Measurements from ENCODE around the gene CDHR2.
A peak's percentile ranks its signal among the peaks of the same experiment; 100 is the strongest.

CDHR2 gene

DNA sequence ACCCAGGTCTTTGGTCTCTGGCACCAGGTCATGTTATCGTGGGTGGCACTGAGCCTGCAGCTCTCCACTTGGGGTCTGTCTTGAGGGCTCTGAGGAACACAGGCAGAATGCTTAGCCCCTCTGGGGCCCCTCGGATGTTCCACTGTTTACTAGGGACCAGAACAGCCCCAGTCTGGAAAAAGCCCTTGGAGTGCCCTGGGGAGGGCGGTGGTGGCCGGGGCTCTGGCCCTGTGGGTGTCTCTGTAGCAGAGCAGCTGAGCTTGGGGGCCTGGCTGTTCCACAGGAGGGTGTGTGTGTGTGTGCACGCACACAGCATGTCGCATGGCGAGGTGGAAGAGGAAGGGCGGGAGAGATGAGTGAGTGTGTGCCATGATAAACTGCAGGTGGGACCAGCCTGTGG lies 45.4 kb downstream of the CDHR2 start:
- Histone ChIP-seq H2AK5ac (ENCODE audit: low read depth, low read length) (no peak overlapping the region), H3K4me1 (ENCODE audit: control insufficient read depth in 2 of 2, insufficient read depth in 1 of 2, low read depth in 1 of 2, low read length in 2 of 2) (no peaks in the 10 kb centered on the region), H2BK15ac (ENCODE audit: low read length) (no peak overlapping the region), H3K4me2 (ENCODE audit: insufficient read depth, low read length, poor library complexity, severe bottlenecking) (no peak overlapping the region), H3K9ac (ENCODE audit: low read depth, low read length, poor library complexity) (no peak overlapping the region), H3K14ac (ENCODE audit: low read length) (no peak overlapping the region), H3K27me3 (ENCODE audit: control insufficient read depth in 3 of 3, insufficient read depth in 3 of 3, low read depth in 1 of 3, low read length in 3 of 3) (peaks cover 0 to 2% (median 0%) of the 10 kb centered on the region in 3 experiments), H2AFZ (ENCODE audit: low read length) (no peak overlapping the region), H3K4me3 (ENCODE audit: low read length in 2 of 2) (no peak overlapping the region), H3K9me3 (replicated peaks in 1 of 2; ENCODE audit: control insufficient read depth in 2 of 2, insufficient read depth in 1 of 2, low read depth in 1 of 2, low read length in 2 of 2) (peaks cover 7 to 11% of the 10 kb centered on the region in 2 donors), H4K8ac (ENCODE audit: low read depth, low read length) (peak overlapping the region; percentile 85), H4K91ac (ENCODE audit: low read depth, low read length, poor library complexity) (no peak overlapping the region), H3K4ac (ENCODE audit: low read length) (no peak overlapping the region), H3K27ac (replicated peaks; ENCODE audit: low read length) (no peak overlapping the region), H2BK12ac (ENCODE audit: low read length) (no peak overlapping the region), H2BK120ac (ENCODE audit: low read depth, low read length) (no peak overlapping the region), H3K36me3 (replicated peaks in 1 of 2; ENCODE audit: control insufficient read depth in 2 of 2, insufficient read depth in 2 of 2, low read length in 2 of 2) (peaks cover 4 to 56% of the 10 kb centered on the region in 2 donors), H3K18ac (ENCODE audit: low read length) (no peak overlapping the region), H3K79me1 (ENCODE audit: low read depth, low read length) (no peaks in the 10 kb centered on the region), H3K23ac (ENCODE audit: low read depth, low read length, poor library complexity) (no peak overlapping the region), H2BK5ac (ENCODE audit: low read length) (peak overlapping the region; percentile 9)
- no peak for DNase-seq (ENCODE audit: low spot score)
- no CpG with 5 or more reads among the region's 8 CpGs for WGBS, 2 donors (ENCODE audit: extremely low coverage in 2 of 2, insufficient read length in 2 of 2, insufficient replicate concordance in 1 of 2)

DNA sequence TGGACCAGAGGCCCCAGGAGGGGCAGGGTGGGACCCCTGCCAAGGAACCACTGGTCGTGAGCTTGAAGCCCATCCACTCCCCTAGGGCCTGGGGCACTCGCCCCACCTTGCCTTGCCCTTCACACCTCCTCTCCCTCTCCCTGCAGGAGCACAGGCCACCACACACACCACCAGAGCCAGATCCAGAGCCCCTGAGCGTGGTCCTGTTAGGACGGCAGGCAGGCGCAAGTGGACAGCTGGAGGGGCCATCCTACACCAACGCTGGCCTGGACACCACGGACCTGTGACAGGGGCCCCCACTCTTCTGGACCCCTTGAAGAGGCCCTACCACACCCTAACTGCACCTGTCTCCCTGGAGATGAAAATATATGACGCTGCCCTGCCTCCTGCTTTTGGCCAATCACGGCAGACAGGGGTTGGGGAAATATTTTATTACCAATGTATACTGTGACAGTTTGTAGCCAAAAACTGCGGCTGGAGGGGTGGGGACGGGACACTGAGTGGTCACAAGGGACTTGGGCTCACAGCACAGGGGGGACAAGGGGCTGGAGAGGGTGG lies 46.3 kb downstream of the CDHR2 start:
- no peak overlapping the region for H3K4ac ChIP-seq (ENCODE audit: low read length)
- H3K4me3 ChIP-seq (ENCODE audit: low read length in 2 of 2), result no peak overlapping the region
- peaks cover 0 to 2% (median 0%) of the 10 kb centered on the region in 3 experiments for H3K27me3 ChIP-seq (ENCODE audit: control insufficient read depth in 3 of 3, insufficient read depth in 3 of 3, low read depth in 1 of 3, low read length in 3 of 3)
- no peak overlapping the region for H2BK15ac ChIP-seq (ENCODE audit: low read length)
- no peak for DNase-seq (ENCODE audit: low spot score)
- peaks cover 7 to 11% of the 10 kb centered on the region in 2 donors for H3K9me3 ChIP-seq (replicated peaks in 1 of 2; ENCODE audit: control insufficient read depth in 2 of 2, insufficient read depth in 1 of 2, low read depth in 1 of 2, low read length in 2 of 2)
- H3K9ac ChIP-seq (ENCODE audit: low read depth, low read length, poor library complexity), result no peak overlapping the region
- no peak overlapping the region for H3K4me2 ChIP-seq (ENCODE audit: insufficient read depth, low read length, poor library complexity, severe bottlenecking)
- H3K14ac ChIP-seq (ENCODE audit: low read length), result peak overlapping the region; percentile 50
- no peak overlapping the region for H2AK5ac ChIP-seq (ENCODE audit: low read depth, low read length)
- H3K27ac ChIP-seq (replicated peaks; ENCODE audit: low read length), result no peak overlapping the region
- H2BK12ac ChIP-seq (ENCODE audit: low read length), result no peak overlapping the region
- no peak overlapping the region for H4K91ac ChIP-seq (ENCODE audit: low read depth, low read length, poor library complexity)
- no peak overlapping the region for H2BK120ac ChIP-seq (ENCODE audit: low read depth, low read length)
- peak overlapping the region; percentile 9 for H2BK5ac ChIP-seq (ENCODE audit: low read length)
- peak overlapping the region; percentile 35 for H3K18ac ChIP-seq (ENCODE audit: low read length)
- no CpG with 5 or more reads among the region's 11 CpGs for WGBS, 2 donors (ENCODE audit: extremely low coverage in 2 of 2, insufficient read length in 2 of 2, insufficient replicate concordance in 1 of 2)
- no peaks in the 10 kb centered on the region for H3K79me1 ChIP-seq (ENCODE audit: low read depth, low read length)
- H3K4me1 ChIP-seq (ENCODE audit: control insufficient read depth in 2 of 2, insufficient read depth in 1 of 2, low read depth in 1 of 2, low read length in 2 of 2), result no peaks in the 10 kb centered on the region
- peaks cover 4 to 59% of the 10 kb centered on the region in 2 donors for H3K36me3 ChIP-seq (replicated peaks in 1 of 2; ENCODE audit: control insufficient read depth in 2 of 2, insufficient read depth in 2 of 2, low read length in 2 of 2)
- H2AFZ ChIP-seq (ENCODE audit: low read length), result no peak overlapping the region
- H3K23ac ChIP-seq (ENCODE audit: low read depth, low read length, poor library complexity), result peak overlapping the region; percentile 71
- no peak overlapping the region for H4K8ac ChIP-seq (ENCODE audit: low read depth, low read length)

DNA sequence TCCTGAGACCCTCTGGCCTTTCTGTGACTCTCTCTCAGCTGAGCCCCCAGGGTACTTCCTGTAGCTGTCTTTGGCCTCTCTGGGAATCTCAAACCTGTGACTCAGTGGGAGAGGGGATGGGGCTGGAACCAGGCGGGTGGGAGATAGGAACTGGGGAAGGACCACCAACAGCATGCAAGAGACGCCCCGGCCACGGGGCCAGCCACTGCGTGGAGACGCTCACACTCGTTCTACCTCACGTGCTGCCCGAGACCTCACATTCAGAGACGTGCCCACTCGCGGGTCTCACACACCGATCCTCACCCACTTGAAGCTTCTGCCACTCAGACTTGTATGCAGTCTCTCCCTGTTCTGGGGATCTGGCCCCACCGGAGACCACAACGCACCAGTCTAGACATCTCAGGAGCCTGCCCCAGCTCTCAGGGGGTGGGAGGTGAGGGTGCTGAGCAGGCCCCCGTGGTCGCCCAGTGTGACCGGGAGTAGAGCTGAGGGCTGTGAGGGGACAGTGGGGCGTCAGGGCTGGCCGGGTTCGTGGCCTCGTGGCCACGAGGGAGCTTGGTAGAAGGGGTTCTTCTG lies 47.0 kb downstream of the CDHR2 start:
- Histone ChIP-seq H3K9me3 (replicated peaks in 1 of 2; ENCODE audit: control insufficient read depth in 2 of 2, insufficient read depth in 1 of 2, low read depth in 1 of 2, low read length in 2 of 2) (peaks cover 7 to 11% of the 10 kb centered on the region in 2 donors), H4K91ac (ENCODE audit: low read depth, low read length, poor library complexity) (no peak overlapping the region), H2BK120ac (ENCODE audit: low read depth, low read length) (no peak overlapping the region), H3K4me3 (ENCODE audit: low read length in 2 of 2) (no peak overlapping the region), H4K8ac (ENCODE audit: low read depth, low read length) (no peak overlapping the region), H3K27ac (replicated peaks; ENCODE audit: low read length) (no peak overlapping the region), H2BK12ac (ENCODE audit: low read length) (no peak overlapping the region), H3K9ac (ENCODE audit: low read depth, low read length, poor library complexity) (peak overlapping the region; percentile 30), H2BK15ac (ENCODE audit: low read length) (no peak overlapping the region), H3K4ac (ENCODE audit: low read length) (no peak overlapping the region), H3K36me3 (replicated peaks in 1 of 2; ENCODE audit: control insufficient read depth in 2 of 2, insufficient read depth in 2 of 2, low read length in 2 of 2) (peaks cover 4 to 62% of the 10 kb centered on the region in 2 donors), H2AFZ (ENCODE audit: low read length) (no peak overlapping the region), H3K79me1 (ENCODE audit: low read depth, low read length) (no peaks in the 10 kb centered on the region), H3K14ac (ENCODE audit: low read length) (no peak overlapping the region), H3K23ac (ENCODE audit: low read depth, low read length, poor library complexity) (peak overlapping the region; percentile 56), H3K4me1 (ENCODE audit: control insufficient read depth in 2 of 2, insufficient read depth in 1 of 2, low read depth in 1 of 2, low read length in 2 of 2) (no peaks in the 10 kb centered on the region), H3K27me3 (ENCODE audit: control insufficient read depth in 3 of 3, insufficient read depth in 3 of 3, low read depth in 1 of 3, low read length in 3 of 3) (peaks cover 0 to 2% (median 0%) of the 10 kb centered on the region in 3 experiments), H3K18ac (ENCODE audit: low read length) (no peak overlapping the region), H2BK5ac (ENCODE audit: low read length) (peak overlapping the region; percentile 55), H2AK5ac (ENCODE audit: low read depth, low read length) (peak overlapping the region; percentile 51), H3K4me2 (ENCODE audit: insufficient read depth, low read length, poor library complexity, severe bottlenecking) (no peak overlapping the region)
- no peak for DNase-seq (ENCODE audit: low spot score)
- whole genome bisulfite sequencing, 2 donors (ENCODE audit: extremely low coverage in 2 of 2, insufficient read length in 2 of 2, insufficient replicate concordance in 1 of 2), result no CpG with 5 or more reads among the region's 23 CpGs

DNA sequence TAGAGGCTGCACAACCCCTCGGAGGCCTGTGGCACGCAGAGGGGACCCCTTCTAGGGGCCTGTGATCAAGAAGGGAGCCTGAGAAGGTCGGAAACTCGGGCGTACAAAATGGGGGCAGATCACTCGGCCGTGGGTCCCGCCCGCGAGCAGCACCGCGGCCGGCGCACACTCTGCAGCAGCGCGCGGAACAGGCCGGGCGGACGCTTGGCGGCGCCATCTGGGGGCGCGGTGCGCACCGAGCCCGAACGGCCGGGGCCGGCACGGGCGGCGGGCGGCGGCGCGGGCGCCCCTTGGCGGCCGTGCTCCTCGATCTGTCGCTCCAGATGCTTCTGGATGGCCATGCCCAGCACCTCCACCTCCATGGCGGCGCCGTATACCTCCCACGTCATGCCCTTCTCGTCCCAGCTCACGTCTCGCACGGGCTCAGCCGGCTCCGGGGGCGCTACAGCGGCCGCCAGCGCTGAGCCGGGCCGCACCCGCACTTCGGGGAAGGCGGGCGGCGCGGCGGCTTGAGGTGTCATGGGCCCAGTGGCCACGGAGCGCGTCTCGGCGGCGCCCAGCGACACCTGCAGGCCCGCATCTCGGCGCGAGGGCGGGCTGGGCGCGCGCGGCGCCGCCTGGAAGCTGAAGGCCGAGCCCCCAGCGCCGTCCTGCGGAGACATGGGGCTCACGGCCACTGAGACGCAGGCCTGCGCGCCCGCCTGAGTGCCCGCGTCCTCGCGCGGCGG lies 47.7 kb downstream of the CDHR2 start:
- Histone ChIP-seq H3K79me1 (ENCODE audit: low read depth, low read length) (peaks cover under 1% of the 10 kb centered on the region), H3K14ac (ENCODE audit: low read length) (no peak overlapping the region), H2BK12ac (ENCODE audit: low read length) (no peak overlapping the region), H2AK5ac (ENCODE audit: low read depth, low read length) (no peak overlapping the region), H4K91ac (ENCODE audit: low read depth, low read length, poor library complexity) (no peak overlapping the region), H3K4ac (ENCODE audit: low read length) (no peak overlapping the region), H2BK5ac (ENCODE audit: low read length) (peak overlapping the region; percentile 55), H3K23ac (ENCODE audit: low read depth, low read length, poor library complexity) (no peak overlapping the region), H3K9ac (ENCODE audit: low read depth, low read length, poor library complexity) (no peak overlapping the region), H3K4me3 (ENCODE audit: low read length in 2 of 2) (peak overlapping the region in 1 of 2 donors; percentile 63), H4K8ac (ENCODE audit: low read depth, low read length) (no peak overlapping the region), H3K18ac (ENCODE audit: low read length) (peak overlapping the region; percentile 65), H2AFZ (ENCODE audit: low read length) (no peak overlapping the region), H3K4me2 (ENCODE audit: insufficient read depth, low read length, poor library complexity, severe bottlenecking) (peak overlapping the region; percentile 22), H2BK15ac (ENCODE audit: low read length) (no peak overlapping the region), H3K4me1 (ENCODE audit: control insufficient read depth in 2 of 2, insufficient read depth in 1 of 2, low read depth in 1 of 2, low read length in 2 of 2) (no peaks in the 10 kb centered on the region), H3K36me3 (replicated peaks in 1 of 2; ENCODE audit: control insufficient read depth in 2 of 2, insufficient read depth in 2 of 2, low read length in 2 of 2) (peaks cover 3 to 55% of the 10 kb centered on the region in 2 donors), H3K9me3 (replicated peaks in 1 of 2; ENCODE audit: control insufficient read depth in 2 of 2, insufficient read depth in 1 of 2, low read depth in 1 of 2, low read length in 2 of 2) (peaks cover 4 to 5% of the 10 kb centered on the region in 2 donors), H3K27me3 (ENCODE audit: control insufficient read depth in 3 of 3, insufficient read depth in 3 of 3, low read depth in 1 of 3, low read length in 3 of 3) (peaks cover 0 to 2% (median 0%) of the 10 kb centered on the region in 3 experiments), H2BK120ac (ENCODE audit: low read depth, low read length) (no peak overlapping the region), H3K27ac (replicated peaks; ENCODE audit: low read length) (no peak overlapping the region)
- no CpG with 5 or more reads among the region's 98 CpGs for WGBS, 2 donors (ENCODE audit: extremely low coverage in 2 of 2, insufficient read length in 2 of 2, insufficient replicate concordance in 1 of 2)
- DNase-seq (ENCODE audit: low spot score), result no peak

All from neuronal stem cell (in vitro differentiated cells).